Right ventricle myocardium inferior (tissue), 1 donor: ENCODE data around the gene CBX2. TPM values are rescaled to one million over a fixed set of nuclear protein-coding genes. Genes with fewer than 3 reads are reported as not detected.
"Not testable (repeated sequence)": the region's sequence is repeated elsewhere in the genome, so short reads cannot be mapped to it uniquely, and the experiment has no call there.

Source experiments
- ATAC-seq: fragments of 200-7000 bp; cut with Tn5 transposase; one replicate; pipeline ENCODE4 v1.9.1; 2020; ENCODE audit warnings: mild to moderate bottlenecking, moderate library complexity
- DNase-seq: peaks from one replicate; pipeline ENCODE4 v3.0.0; 2021; ENCODE audit errors: missing footprints
- intact Hi-C: fragments of 100-400 bp; cut with DNase I; formaldehyde crosslinking; loops from one replicate; pipeline ENCODE4 v1.11.0; 2022
- total RNA-seq: library from RNA; stranded (reverse); fragmentation: NEBNext Ultra II Directional; extraction: Animal tissue kit (Norgen Biotek cat#: 25700); gene quantifications from one replicate; pipeline ENCODE4 v1.2.1, GENCODE V29; 2021
- donor health status: DM: no; HTN: yes; CAD: no; lungs with severe emphysema.

CBX2 gene
- total RNA-seq, 1 donor from 2014 or later, result 4.2 TPM

GRCh38 chr17:79741751-79742588 lies 36.0 kb upstream of the CBX2 start:
- ATAC-seq, result peak; percentile 65
- DNase-seq, result peak; percentile 89
- intact Hi-C loops, result loop anchor here (5.0 to 10.0 kb wide), 2 partner anchors 103 to 250 kb away; no protein-coding TSS in a partner anchor

GRCh38 chr17:79742589-79742918 lies 35.4 kb upstream of the CBX2 start:
- DNase-seq (peak; percentile 59), ATAC-seq (no peak)
- intact Hi-C loops, result loop anchor here (5.0 to 10.0 kb wide), 2 partner anchors 102 to 250 kb away; no protein-coding TSS in a partner anchor

- DNase-seq (peak; percentile 1), ATAC-seq (no peak)
- intact Hi-C loops, result loop anchor here (5.0 to 10.0 kb wide), 2 partner anchors 102 to 249 kb away; no protein-coding TSS in a partner anchor
Observed at GRCh38 chr17:79742951-79743476, 34.9 kb upstream of the CBX2 start.

- intact Hi-C loops, result loop anchor here (5.0 to 10.0 kb wide), 2 partner anchors 101 to 249 kb away; no protein-coding TSS in a partner anchor
- peak; percentile 34 for DNase-seq
- no peak for ATAC-seq
Observed at GRCh38 chr17:79743614-79744013, 34.3 kb upstream of the CBX2 start.

GRCh38 chr17:79745641-79746105 lies 32.3 kb upstream of the CBX2 start:
- ATAC-seq (no peak), DNase-seq (no peak)
- intact Hi-C loops, result loop anchor here (10.0 kb wide), 1 partner anchor 99 kb away; no protein-coding TSS in a partner anchor

GRCh38 chr17:79746889-79747507 lies 30.9 kb upstream of the CBX2 start:
- ATAC-seq (no peak), DNase-seq (peak; percentile 51)
- intact Hi-C loops, result loop anchor here (10.0 kb wide), 1 partner anchor 98 kb away; no protein-coding TSS in a partner anchor

- DNase-seq (peak; percentile 37), ATAC-seq (no peak)
- intact Hi-C loops, result loop anchor here (10.0 kb wide), 1 partner anchor 97 kb away; no protein-coding TSS in a partner anchor
Observed at GRCh38 chr17:79747508-79748294, 30.2 kb upstream of the CBX2 start.

GRCh38 chr17:79748295-79749099 lies 29.5 kb upstream of the CBX2 start:
- intact Hi-C loops, result loop anchor here (10.0 kb wide), 1 partner anchor 96 kb away; no protein-coding TSS in a partner anchor
- ATAC-seq (no peak), DNase-seq (peak; percentile 22)

GRCh38 chr17:79749156-79749815 lies 28.7 kb upstream of the CBX2 start:
- ATAC-seq (no peak), DNase-seq (no peak)
- intact Hi-C loops, result loop anchor here (10.0 kb wide), 1 partner anchor 96 kb away; no protein-coding TSS in a partner anchor

- intact Hi-C loops, result loop anchor here (10.0 kb wide), 1 partner anchor 95 kb away; no protein-coding TSS in a partner anchor
- no peak for ATAC-seq
- peak; percentile 4 for DNase-seq
Observed at GRCh38 chr17:79749958-79750357, 28.0 kb upstream of the CBX2 start.

GRCh38 chr17:79750650-79751545 lies 27.1 kb upstream of the CBX2 start:
- no peak for ATAC-seq
- intact Hi-C loops, result no loop called here
- no peak for DNase-seq

GRCh38 chr17:79752175-79752574 lies 25.8 kb upstream of the CBX2 start:
- DNase-seq (peak; percentile 23), ATAC-seq (no peak)
- intact Hi-C loops, result no loop called here

GRCh38 chr17:79754370-79754769 lies 23.6 kb upstream of the CBX2 start:
- no peak for ATAC-seq
- intact Hi-C loops, result no loop called here

GRCh38 chr17:79754903-79755302 lies 23.0 kb upstream of the CBX2 start:
- ATAC-seq, intact Hi-C loops: not testable (repeated sequence)
- DNase-seq, result peak; percentile 6

More at GRCh38 chr17:79754370-79754769, 23.6 kb upstream of the CBX2 start:
- peak; percentile 32 for DNase-seq

- no peak for ATAC-seq
- peak; percentile 35 for DNase-seq
- intact Hi-C loops, result no loop called here
Observed at GRCh38 chr17:79755591-79755990, 22.4 kb upstream of the CBX2 start.

GRCh38 chr17:79757140-79757745 lies 20.7 kb upstream of the CBX2 start:
- DNase-seq (peak; percentile 11), ATAC-seq (no peak)
- intact Hi-C loops, result no loop called here
